ENCODE measurements around the gene ELF1. TPM values are rescaled to one million over a fixed set of nuclear protein-coding genes. Genes with fewer than 3 reads are reported as not detected.

ELF1 gene
- total RNA-seq, 1 experiment from 2014 or later: 18.7 TPM

- no peak for ATAC-seq
- TF ChIP-seq ZNF416 (CRISPR knock-in tag; IDR thresholded peaks at IDR 0.05) (no peak), ZBTB21 (CRISPR knock-in tag; IDR thresholded peaks at IDR 0.05; ENCODE audit: borderline replicate concordance) (no peak), ZNF671 (CRISPR knock-in tag; IDR thresholded peaks at IDR 0.05) (no peak), USF1 (CRISPR knock-in tag; IDR thresholded peaks at IDR 0.05) (no peak), PREB (CRISPR knock-in tag; IDR thresholded peaks at IDR 0.05; ENCODE audit: borderline replicate concordance) (no peak), AFF4 (CRISPR knock-in tag; IDR thresholded peaks at IDR 0.05; ENCODE audit: borderline replicate concordance) (no peak), CBFB (CRISPR knock-in tag; IDR thresholded peaks at IDR 0.05; ENCODE audit: low read depth) (no peak), ATF1 (CRISPR knock-in tag; IDR thresholded peaks at IDR 0.05) (no peak), ESRRA (CRISPR knock-in tag; IDR thresholded peaks at IDR 0.05; ENCODE audit: borderline replicate concordance) (no peak), ATF3 (CRISPR knock-in tag; conservative IDR thresholded peaks at IDR 0.05) (no peak), ZNF219 (CRISPR knock-in tag; IDR thresholded peaks at IDR 0.05; ENCODE audit: borderline replicate concordance) (no peak), ZNF281 (CRISPR knock-in tag; IDR thresholded peaks at IDR 0.05) (no peak), TEAD1 (CRISPR knock-in tag; IDR thresholded peaks at IDR 0.05) (no peak), NFATC4 (CRISPR knock-in tag; IDR thresholded peaks at IDR 0.05) (no peak), CREM (CRISPR knock-in tag; IDR thresholded peaks at IDR 0.05) (no peak), SP1 (CRISPR knock-in tag; conservative IDR thresholded peaks at IDR 0.05) (no peak), JUN (CRISPR knock-in tag; IDR thresholded peaks at IDR 0.05) (no peak), CREB1 (CRISPR knock-in tag; IDR thresholded peaks at IDR 0.05) (no peak)
- Mint-ChIP-seq H3K9me3 (no peaks in the 10 kb centered on the region), H3K4me1 (no peaks in the 10 kb centered on the region), H3K27ac (no peak overlapping the region), H3K4me3 (no peak overlapping the region), H3K27me3 (ENCODE audit: low read depth) (no peaks in the 10 kb centered on the region), H3K36me3 (no peaks in the 10 kb centered on the region)
- ChIA-PET POLR2A (no interaction called here), CTCF (no interaction called here)
- DNase-seq (ENCODE audit: low spot score): no peak
These were observed 122.1 kb downstream of the ELF1 start for GRCh38 chr13:40897053-40897452.

All from WTC11 (cell line).